ENCODE data around the gene PTGDS. TPM values are rescaled to one million over a fixed set of nuclear protein-coding genes. Genes with fewer than 3 reads are reported as not detected.

The PTGDS gene
- total and polyA plus RNA-seq, 9 of the 15 experiments (the other 6 are each of a cell fraction or from before 2014, with no cell fraction given), result 0.46 to 7.1 (median 2.0) TPM

DNA sequence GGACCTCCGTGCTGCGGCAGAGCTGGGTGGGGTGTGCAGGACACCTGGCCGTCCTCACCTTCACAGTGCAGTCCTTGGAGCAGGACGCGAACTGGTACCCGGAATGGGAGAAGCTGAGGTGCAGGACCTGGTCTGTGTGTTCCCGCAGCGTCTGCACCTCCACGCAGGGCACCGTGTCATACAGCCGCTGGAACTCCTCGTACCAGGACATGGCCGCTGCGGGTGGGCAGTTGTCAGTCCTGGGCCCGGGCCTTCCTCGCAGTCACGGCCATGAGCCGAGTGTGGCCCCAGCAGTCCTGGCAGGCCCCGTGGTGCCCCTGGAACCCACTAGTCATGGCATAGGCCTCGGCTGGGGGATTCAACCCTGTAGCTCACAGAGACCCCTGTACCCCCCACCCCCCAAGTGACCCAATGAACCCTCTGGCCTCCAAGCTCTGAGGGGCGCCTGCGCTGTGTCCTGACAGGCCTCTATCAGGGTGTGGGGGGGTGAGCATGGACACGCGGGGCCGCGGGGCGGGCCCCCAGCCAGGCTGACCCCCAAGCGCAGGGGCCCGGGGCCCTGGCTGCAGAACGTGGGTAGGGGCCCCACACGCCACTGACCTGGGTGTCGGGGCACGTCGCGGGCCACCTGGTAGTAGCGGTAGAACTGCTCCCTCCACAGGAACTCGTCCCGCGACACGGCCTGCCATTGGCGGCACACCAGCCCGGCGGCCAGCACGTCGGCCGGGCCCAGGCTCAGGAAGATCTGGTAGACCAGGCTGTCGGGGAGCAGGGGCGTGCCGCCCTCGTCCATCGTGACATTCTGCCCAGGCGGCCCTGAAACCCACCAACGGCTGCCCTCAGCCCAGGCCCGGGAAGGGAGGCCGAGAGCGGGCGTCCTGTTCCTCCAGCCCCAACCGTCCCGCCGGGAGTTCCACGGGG, 33.8 kb upstream of the PTGDS start (continued):
- TF ChIP-seq, protein P1, sequence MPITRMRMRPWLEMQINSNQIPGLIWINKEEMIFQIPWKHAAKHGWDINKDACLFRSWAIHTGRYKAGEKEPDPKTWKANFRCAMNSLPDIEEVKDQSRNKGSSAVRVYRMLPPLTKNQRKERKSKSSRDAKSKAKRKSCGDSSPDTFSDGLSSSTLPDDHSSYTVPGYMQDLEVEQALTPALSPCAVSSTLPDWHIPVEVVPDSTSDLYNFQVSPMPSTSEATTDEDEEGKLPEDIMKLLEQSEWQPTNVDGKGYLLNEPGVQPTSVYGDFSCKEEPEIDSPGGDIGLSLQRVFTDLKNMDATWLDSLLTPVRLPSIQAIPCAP (CRISPR knock-in tag; IDR thresholded peaks at IDR 0.05; ENCODE audit: borderline replicate concordance), result no peak
- TF ChIP-seq PCBP2 (IDR thresholded peaks at IDR 0.05; ENCODE audit: low read depth, low read length, poor library complexity, severe bottlenecking) (no peak), ZNF263 (CRISPR knock-in tag; IDR thresholded peaks at IDR 0.05; ENCODE audit: borderline replicate concordance) (no peak), ZNF589 (CRISPR knock-in tag; IDR thresholded peaks at IDR 0.05; ENCODE audit: low read depth) (no peak), POU5F1 (IDR thresholded peaks at IDR 0.05; ENCODE audit: borderline replicate concordance, low read depth, low read length, partially characterized antibody) (no peak)
- TF ChIP-seq, protein P2, sequence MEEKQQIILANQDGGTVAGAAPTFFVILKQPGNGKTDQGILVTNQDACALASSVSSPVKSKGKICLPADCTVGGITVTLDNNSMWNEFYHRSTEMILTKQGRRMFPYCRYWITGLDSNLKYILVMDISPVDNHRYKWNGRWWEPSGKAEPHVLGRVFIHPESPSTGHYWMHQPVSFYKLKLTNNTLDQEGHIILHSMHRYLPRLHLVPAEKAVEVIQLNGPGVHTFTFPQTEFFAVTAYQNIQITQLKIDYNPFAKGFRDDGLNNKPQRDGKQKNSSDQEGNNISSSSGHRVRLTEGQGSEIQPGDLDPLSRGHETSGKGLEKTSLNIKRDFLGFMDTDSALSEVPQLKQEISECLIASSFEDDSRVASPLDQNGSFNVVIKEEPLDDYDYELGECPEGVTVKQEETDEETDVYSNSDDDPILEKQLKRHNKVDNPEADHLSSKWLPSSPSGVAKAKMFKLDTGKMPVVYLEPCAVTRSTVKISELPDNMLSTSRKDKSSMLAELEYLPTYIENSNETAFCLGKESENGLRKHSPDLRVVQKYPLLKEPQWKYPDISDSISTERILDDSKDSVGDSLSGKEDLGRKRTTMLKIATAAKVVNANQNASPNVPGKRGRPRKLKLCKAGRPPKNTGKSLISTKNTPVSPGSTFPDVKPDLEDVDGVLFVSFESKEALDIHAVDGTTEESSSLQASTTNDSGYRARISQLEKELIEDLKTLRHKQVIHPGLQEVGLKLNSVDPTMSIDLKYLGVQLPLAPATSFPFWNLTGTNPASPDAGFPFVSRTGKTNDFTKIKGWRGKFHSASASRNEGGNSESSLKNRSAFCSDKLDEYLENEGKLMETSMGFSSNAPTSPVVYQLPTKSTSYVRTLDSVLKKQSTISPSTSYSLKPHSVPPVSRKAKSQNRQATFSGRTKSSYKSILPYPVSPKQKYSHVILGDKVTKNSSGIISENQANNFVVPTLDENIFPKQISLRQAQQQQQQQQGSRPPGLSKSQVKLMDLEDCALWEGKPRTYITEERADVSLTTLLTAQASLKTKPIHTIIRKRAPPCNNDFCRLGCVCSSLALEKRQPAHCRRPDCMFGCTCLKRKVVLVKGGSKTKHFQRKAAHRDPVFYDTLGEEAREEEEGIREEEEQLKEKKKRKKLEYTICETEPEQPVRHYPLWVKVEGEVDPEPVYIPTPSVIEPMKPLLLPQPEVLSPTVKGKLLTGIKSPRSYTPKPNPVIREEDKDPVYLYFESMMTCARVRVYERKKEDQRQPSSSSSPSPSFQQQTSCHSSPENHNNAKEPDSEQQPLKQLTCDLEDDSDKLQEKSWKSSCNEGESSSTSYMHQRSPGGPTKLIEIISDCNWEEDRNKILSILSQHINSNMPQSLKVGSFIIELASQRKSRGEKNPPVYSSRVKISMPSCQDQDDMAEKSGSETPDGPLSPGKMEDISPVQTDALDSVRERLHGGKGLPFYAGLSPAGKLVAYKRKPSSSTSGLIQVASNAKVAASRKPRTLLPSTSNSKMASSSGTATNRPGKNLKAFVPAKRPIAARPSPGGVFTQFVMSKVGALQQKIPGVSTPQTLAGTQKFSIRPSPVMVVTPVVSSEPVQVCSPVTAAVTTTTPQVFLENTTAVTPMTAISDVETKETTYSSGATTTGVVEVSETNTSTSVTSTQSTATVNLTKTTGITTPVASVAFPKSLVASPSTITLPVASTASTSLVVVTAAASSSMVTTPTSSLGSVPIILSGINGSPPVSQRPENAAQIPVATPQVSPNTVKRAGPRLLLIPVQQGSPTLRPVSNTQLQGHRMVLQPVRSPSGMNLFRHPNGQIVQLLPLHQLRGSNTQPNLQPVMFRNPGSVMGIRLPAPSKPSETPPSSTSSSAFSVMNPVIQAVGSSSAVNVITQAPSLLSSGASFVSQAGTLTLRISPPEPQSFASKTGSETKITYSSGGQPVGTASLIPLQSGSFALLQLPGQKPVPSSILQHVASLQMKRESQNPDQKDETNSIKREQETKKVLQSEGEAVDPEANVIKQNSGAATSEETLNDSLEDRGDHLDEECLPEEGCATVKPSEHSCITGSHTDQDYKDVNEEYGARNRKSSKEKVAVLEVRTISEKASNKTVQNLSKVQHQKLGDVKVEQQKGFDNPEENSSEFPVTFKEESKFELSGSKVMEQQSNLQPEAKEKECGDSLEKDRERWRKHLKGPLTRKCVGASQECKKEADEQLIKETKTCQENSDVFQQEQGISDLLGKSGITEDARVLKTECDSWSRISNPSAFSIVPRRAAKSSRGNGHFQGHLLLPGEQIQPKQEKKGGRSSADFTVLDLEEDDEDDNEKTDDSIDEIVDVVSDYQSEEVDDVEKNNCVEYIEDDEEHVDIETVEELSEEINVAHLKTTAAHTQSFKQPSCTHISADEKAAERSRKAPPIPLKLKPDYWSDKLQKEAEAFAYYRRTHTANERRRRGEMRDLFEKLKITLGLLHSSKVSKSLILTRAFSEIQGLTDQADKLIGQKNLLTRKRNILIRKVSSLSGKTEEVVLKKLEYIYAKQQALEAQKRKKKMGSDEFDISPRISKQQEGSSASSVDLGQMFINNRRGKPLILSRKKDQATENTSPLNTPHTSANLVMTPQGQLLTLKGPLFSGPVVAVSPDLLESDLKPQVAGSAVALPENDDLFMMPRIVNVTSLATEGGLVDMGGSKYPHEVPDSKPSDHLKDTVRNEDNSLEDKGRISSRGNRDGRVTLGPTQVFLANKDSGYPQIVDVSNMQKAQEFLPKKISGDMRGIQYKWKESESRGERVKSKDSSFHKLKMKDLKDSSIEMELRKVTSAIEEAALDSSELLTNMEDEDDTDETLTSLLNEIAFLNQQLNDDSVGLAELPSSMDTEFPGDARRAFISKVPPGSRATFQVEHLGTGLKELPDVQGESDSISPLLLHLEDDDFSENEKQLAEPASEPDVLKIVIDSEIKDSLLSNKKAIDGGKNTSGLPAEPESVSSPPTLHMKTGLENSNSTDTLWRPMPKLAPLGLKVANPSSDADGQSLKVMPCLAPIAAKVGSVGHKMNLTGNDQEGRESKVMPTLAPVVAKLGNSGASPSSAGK (IDR thresholded peaks at IDR 0.05), result no peak
- TF ChIP-seq, protein P3, sequence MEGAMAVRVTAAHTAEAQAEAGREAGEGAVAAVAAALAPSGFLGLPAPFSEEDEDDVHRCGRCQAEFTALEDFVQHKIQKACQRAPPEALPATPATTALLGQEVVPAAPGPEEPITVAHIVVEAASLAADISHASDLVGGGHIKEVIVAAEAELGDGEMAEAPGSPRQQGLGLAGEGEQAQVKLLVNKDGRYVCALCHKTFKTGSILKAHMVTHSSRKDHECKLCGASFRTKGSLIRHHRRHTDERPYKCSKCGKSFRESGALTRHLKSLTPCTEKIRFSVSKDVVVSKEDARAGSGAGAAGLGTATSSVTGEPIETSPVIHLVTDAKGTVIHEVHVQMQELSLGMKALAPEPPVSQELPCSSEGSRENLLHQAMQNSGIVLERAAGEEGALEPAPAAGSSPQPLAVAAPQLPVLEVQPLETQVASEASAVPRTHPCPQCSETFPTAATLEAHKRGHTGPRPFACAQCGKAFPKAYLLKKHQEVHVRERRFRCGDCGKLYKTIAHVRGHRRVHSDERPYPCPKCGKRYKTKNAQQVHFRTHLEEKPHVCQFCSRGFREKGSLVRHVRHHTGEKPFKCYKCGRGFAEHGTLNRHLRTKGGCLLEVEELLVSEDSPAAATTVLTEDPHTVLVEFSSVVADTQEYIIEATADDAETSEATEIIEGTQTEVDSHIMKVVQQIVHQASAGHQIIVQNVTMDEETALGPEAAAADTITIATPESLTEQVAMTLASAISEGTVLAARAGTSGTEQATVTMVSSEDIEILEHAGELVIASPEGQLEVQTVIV (CRISPR knock-in tag; IDR thresholded peaks at IDR 0.05; ENCODE audit: borderline replicate concordance), result no peak
